ENCODE measurements around the gene MEGF9.

MEGF9 gene

DNA sequence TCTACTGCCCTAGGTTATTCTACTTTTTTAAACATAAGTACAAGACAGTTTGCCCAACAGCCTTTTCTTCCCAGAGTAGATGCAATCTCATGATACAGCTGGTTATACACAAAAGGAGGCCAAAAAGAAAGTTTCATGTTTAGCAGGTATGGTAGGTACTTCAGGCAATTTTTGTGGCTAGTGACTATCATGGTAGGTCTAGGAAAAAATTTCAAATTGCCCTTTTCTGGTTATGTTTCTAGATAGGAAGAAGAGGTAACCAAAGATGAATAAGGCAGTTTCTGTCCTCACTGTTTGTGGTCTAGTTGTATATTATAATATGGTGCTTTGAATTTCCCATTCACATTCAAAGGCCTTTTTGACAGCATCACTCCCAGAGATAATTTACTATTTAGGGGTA, 19.7 kb downstream of the MEGF9 start:
- Histone ChIP-seq H3K36me3 (ENCODE audit: control insufficient read depth, insufficient read depth, low read length) (no peaks in the 10 kb centered on the region), H3K4me3 (ENCODE audit: low read length) (no peak overlapping the region), H3K4me1 (ENCODE audit: control insufficient read depth, insufficient read depth, low read length) (peaks cover 31% of the 10 kb centered on the region), H3K9ac (ENCODE audit: low read length) (no peak overlapping the region), H3K27me3 (ENCODE audit: control insufficient read depth, insufficient read depth, low read length) (no peaks in the 10 kb centered on the region), H3K9me3 (ENCODE audit: control insufficient read depth, low read length) (no peaks in the 10 kb centered on the region)

GRCh38 chr9:120693700-120694008, 20.6 kb downstream of the MEGF9 start:
- no peaks in the 10 kb centered on the region for H3K9me3 ChIP-seq (ENCODE audit: control insufficient read depth, low read length)
- H3K36me3 ChIP-seq (ENCODE audit: control insufficient read depth, insufficient read depth, low read length), result no peaks in the 10 kb centered on the region
- no peaks in the 10 kb centered on the region for H3K27me3 ChIP-seq (ENCODE audit: control insufficient read depth, insufficient read depth, low read length)
- H3K4me1 ChIP-seq (ENCODE audit: control insufficient read depth, insufficient read depth, low read length), result peaks cover 31% of the 10 kb centered on the region
- no peak overlapping the region for H3K4me3 ChIP-seq (ENCODE audit: low read length)
- H3K9ac ChIP-seq (ENCODE audit: low read length), result no peak overlapping the region

DNA sequence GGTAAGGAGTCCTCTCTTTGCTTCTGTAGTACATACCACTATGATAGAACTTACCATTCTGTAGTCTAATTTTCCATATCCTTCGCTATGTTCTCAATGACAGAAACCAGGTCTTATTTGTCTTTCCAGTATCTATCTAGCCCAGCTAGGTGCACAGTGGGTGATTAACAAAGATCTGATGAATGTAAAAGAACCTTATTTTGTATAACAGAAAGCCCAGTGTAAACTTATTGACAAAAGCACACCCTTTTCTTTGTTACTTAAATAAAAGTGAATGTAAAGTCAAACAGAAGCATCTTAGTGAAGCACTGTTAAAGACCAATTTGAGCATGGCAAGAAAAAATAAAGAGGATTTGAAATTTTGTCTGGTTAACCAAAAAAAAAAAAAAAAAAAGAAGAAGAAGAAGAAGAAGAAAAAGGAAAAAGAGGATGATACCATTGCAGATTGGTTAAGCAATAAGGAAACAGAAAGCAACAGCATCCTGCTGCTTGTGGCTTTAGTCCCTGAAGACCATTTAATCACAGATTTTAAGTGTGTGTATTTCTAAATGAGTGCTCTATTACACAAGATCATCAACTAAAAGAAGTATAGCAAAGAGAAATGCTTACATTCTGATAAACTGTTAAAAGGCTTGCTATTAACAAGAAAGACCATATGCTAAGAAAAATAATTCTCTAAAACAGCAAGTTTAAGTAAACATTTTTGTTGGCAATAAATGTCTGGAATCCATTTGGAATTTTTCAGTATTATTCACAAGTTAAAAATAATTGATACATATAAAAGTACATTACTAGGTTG, 21.2 kb downstream of the MEGF9 start:
- no peak overlapping the region for H3K4me3 ChIP-seq (ENCODE audit: low read length)
- peaks cover 31% of the 10 kb centered on the region for H3K4me1 ChIP-seq (ENCODE audit: control insufficient read depth, insufficient read depth, low read length)
- no peaks in the 10 kb centered on the region for H3K36me3 ChIP-seq (ENCODE audit: control insufficient read depth, insufficient read depth, low read length)
- H3K27me3 ChIP-seq (ENCODE audit: control insufficient read depth, insufficient read depth, low read length), result no peaks in the 10 kb centered on the region
- no peaks in the 10 kb centered on the region for H3K9me3 ChIP-seq (ENCODE audit: control insufficient read depth, low read length)
- no peak overlapping the region for H3K9ac ChIP-seq (ENCODE audit: low read length)

- Histone ChIP-seq H3K27me3 (ENCODE audit: control insufficient read depth, insufficient read depth, low read length) (no peaks in the 10 kb centered on the region), H3K9ac (ENCODE audit: low read length) (no peak overlapping the region), H3K4me3 (ENCODE audit: low read length) (no peak overlapping the region), H3K4me1 (ENCODE audit: control insufficient read depth, insufficient read depth, low read length) (peaks cover 14% of the 10 kb centered on the region), H3K36me3 (ENCODE audit: control insufficient read depth, insufficient read depth, low read length) (no peaks in the 10 kb centered on the region), H3K9me3 (ENCODE audit: control insufficient read depth, low read length) (no peaks in the 10 kb centered on the region)
Measured at GRCh38 chr9:120690372-120690771, 23.9 kb downstream of the MEGF9 start.

GRCh38 chr9:120689860-120690259, 24.4 kb downstream of the MEGF9 start:
- no peaks in the 10 kb centered on the region for H3K27me3 ChIP-seq (ENCODE audit: control insufficient read depth, insufficient read depth, low read length)
- no peaks in the 10 kb centered on the region for H3K36me3 ChIP-seq (ENCODE audit: control insufficient read depth, insufficient read depth, low read length)
- H3K4me3 ChIP-seq (ENCODE audit: low read length), result no peak overlapping the region
- H3K9ac ChIP-seq (ENCODE audit: low read length), result no peak overlapping the region
- H3K4me1 ChIP-seq (ENCODE audit: control insufficient read depth, insufficient read depth, low read length), result peaks cover 14% of the 10 kb centered on the region
- no peaks in the 10 kb centered on the region for H3K9me3 ChIP-seq (ENCODE audit: control insufficient read depth, low read length)

- Histone ChIP-seq H3K4me3 (ENCODE audit: low read length) (no peak overlapping the region), H3K9me3 (ENCODE audit: control insufficient read depth, low read length) (no peaks in the 10 kb centered on the region), H3K9ac (ENCODE audit: low read length) (no peak overlapping the region), H3K4me1 (ENCODE audit: control insufficient read depth, insufficient read depth, low read length) (peaks cover 14% of the 10 kb centered on the region), H3K36me3 (ENCODE audit: control insufficient read depth, insufficient read depth, low read length) (no peaks in the 10 kb centered on the region), H3K27me3 (ENCODE audit: control insufficient read depth, insufficient read depth, low read length) (no peaks in the 10 kb centered on the region)
Measured at GRCh38 chr9:120688758-120689157, 25.5 kb downstream of the MEGF9 start.

- H3K9ac ChIP-seq (ENCODE audit: low read length), result no peak overlapping the region
- H3K4me3 ChIP-seq (ENCODE audit: low read length), result no peak overlapping the region
- H3K9me3 ChIP-seq (ENCODE audit: control insufficient read depth, low read length), result no peaks in the 10 kb centered on the region
- H3K4me1 ChIP-seq (ENCODE audit: control insufficient read depth, insufficient read depth, low read length), result no peaks in the 10 kb centered on the region
- H3K27me3 ChIP-seq (ENCODE audit: control insufficient read depth, insufficient read depth, low read length), result no peaks in the 10 kb centered on the region
- no peaks in the 10 kb centered on the region for H3K36me3 ChIP-seq (ENCODE audit: control insufficient read depth, insufficient read depth, low read length)
Measured at GRCh38 chr9:120683150-120683549, 31.1 kb downstream of the MEGF9 start.

GRCh38 chr9:120681121-120681520, 33.1 kb downstream of the MEGF9 start:
- Histone ChIP-seq H3K36me3 (ENCODE audit: control insufficient read depth, insufficient read depth, low read length) (no peaks in the 10 kb centered on the region), H3K4me3 (ENCODE audit: low read length) (no peak overlapping the region), H3K9ac (ENCODE audit: low read length) (no peak overlapping the region), H3K27me3 (ENCODE audit: control insufficient read depth, insufficient read depth, low read length) (no peaks in the 10 kb centered on the region), H3K4me1 (ENCODE audit: control insufficient read depth, insufficient read depth, low read length) (no peaks in the 10 kb centered on the region), H3K9me3 (ENCODE audit: control insufficient read depth, low read length) (no peaks in the 10 kb centered on the region)

- Histone ChIP-seq H3K9me3 (ENCODE audit: control insufficient read depth, low read length) (no peaks in the 10 kb centered on the region), H3K36me3 (ENCODE audit: control insufficient read depth, insufficient read depth, low read length) (no peaks in the 10 kb centered on the region), H3K27me3 (ENCODE audit: control insufficient read depth, insufficient read depth, low read length) (no peaks in the 10 kb centered on the region), H3K4me1 (ENCODE audit: control insufficient read depth, insufficient read depth, low read length) (no peaks in the 10 kb centered on the region), H3K9ac (ENCODE audit: low read length) (no peak overlapping the region), H3K4me3 (ENCODE audit: low read length) (no peak overlapping the region)
Measured at GRCh38 chr9:120680579-120680978, 33.7 kb downstream of the MEGF9 start.

DNA sequence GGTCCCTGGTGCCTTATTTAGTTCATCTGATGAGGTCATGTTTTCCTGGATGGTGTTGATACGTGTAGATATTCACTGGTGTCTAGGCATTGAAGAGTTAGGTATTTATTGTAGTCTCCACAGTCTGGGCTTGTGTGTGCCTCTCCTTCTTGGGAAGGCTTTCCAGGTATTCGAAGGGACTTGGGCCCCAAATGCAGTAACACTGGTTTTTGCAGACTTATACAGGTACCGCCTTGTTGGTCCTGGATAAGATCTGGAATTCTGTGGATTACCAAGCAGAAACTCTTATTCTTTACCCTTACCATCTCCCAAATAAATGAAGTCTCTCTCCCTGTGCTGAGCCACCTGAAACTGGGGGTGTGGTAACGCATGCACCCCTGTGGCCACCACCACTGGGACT, 34.1 kb downstream of the MEGF9 start:
- no peak overlapping the region for H3K9ac ChIP-seq (ENCODE audit: low read length)
- no peaks in the 10 kb centered on the region for H3K9me3 ChIP-seq (ENCODE audit: control insufficient read depth, low read length)
- H3K36me3 ChIP-seq (ENCODE audit: control insufficient read depth, insufficient read depth, low read length), result no peaks in the 10 kb centered on the region
- H3K4me1 ChIP-seq (ENCODE audit: control insufficient read depth, insufficient read depth, low read length), result no peaks in the 10 kb centered on the region
- H3K4me3 ChIP-seq (ENCODE audit: low read length), result no peak overlapping the region
- no peaks in the 10 kb centered on the region for H3K27me3 ChIP-seq (ENCODE audit: control insufficient read depth, insufficient read depth, low read length)

- Histone ChIP-seq H3K4me3 (ENCODE audit: low read length) (no peak overlapping the region), H3K36me3 (ENCODE audit: control insufficient read depth, insufficient read depth, low read length) (no peaks in the 10 kb centered on the region), H3K9ac (ENCODE audit: low read length) (no peak overlapping the region), H3K4me1 (ENCODE audit: control insufficient read depth, insufficient read depth, low read length) (no peaks in the 10 kb centered on the region), H3K9me3 (ENCODE audit: control insufficient read depth, low read length) (no peaks in the 10 kb centered on the region), H3K27me3 (ENCODE audit: control insufficient read depth, insufficient read depth, low read length) (no peaks in the 10 kb centered on the region)
Measured at GRCh38 chr9:120677965-120678364, 36.3 kb downstream of the MEGF9 start.

GRCh38 chr9:120676767-120677402, 37.4 kb downstream of the MEGF9 start:
- H3K9me3 ChIP-seq (ENCODE audit: control insufficient read depth, low read length), result no peaks in the 10 kb centered on the region
- no peak overlapping the region for H3K4me3 ChIP-seq (ENCODE audit: low read length)
- H3K4me1 ChIP-seq (ENCODE audit: control insufficient read depth, insufficient read depth, low read length), result no peaks in the 10 kb centered on the region
- H3K36me3 ChIP-seq (ENCODE audit: control insufficient read depth, insufficient read depth, low read length), result no peaks in the 10 kb centered on the region
- no peaks in the 10 kb centered on the region for H3K27me3 ChIP-seq (ENCODE audit: control insufficient read depth, insufficient read depth, low read length)
- no peak overlapping the region for H3K9ac ChIP-seq (ENCODE audit: low read length)
